ENCODE measurements around the gene SEL1L.
A peak's percentile ranks its signal among the peaks of the same experiment; 100 is the strongest.
"Not testable (repeated sequence)": the region's sequence is repeated elsewhere in the genome, so short reads cannot be mapped to it uniquely, and the experiment has no call there.

The SEL1L gene

GRCh38 chr14:81533536-81534343 lies at the start of gene SEL1L:
TSS of gene SEL1L (minus strand) at chr14:81533853. CDS start at chr14:81533744, 109 bp downstream.
- DNase-seq (ENCODE audit: low spot score), result peak; percentile 99

- DNase-seq (ENCODE audit: low spot score), result no peak
Observed at GRCh38 chr14:81582420-81582819, 48.8 kb upstream of the SEL1L start.

GRCh38 chr14:81579115-81579514 lies 45.5 kb upstream of the SEL1L start:
- no peak for DNase-seq (ENCODE audit: low spot score)

- no peak for DNase-seq (ENCODE audit: low spot score)
Observed at GRCh38 chr14:81571437-81571836, 37.8 kb upstream of the SEL1L start.

GRCh38 chr14:81567302-81567701 lies 33.6 kb upstream of the SEL1L start:
- DNase-seq (ENCODE audit: low spot score), result no peak

- no peak for DNase-seq (ENCODE audit: low spot score)
Observed at GRCh38 chr14:81565441-81566290, 32.0 kb upstream of the SEL1L start.

GRCh38 chr14:81562818-81563217 lies 29.2 kb upstream of the SEL1L start:
- no peak for DNase-seq (ENCODE audit: low spot score)

GRCh38 chr14:81561084-81561775 lies 27.6 kb upstream of the SEL1L start:
- no peak for DNase-seq (ENCODE audit: low spot score)

GRCh38 chr14:81559385-81559784 lies 25.7 kb upstream of the SEL1L start:
- DNase-seq (ENCODE audit: low spot score), result no peak

GRCh38 chr14:81557146-81557545 lies 23.5 kb upstream of the SEL1L start:
- no peak for DNase-seq (ENCODE audit: low spot score)

GRCh38 chr14:81555684-81556083 lies 22.0 kb upstream of the SEL1L start:
- DNase-seq (ENCODE audit: low spot score), result no peak

- DNase-seq (ENCODE audit: low spot score), result no peak
Observed at GRCh38 chr14:81555051-81555450, 21.4 kb upstream of the SEL1L start.

GRCh38 chr14:81551471-81551870 lies 17.8 kb upstream of the SEL1L start:
- no peak for DNase-seq (ENCODE audit: low spot score)

- DNase-seq (ENCODE audit: low spot score), result no peak
Observed at GRCh38 chr14:81550001-81550637, 16.5 kb upstream of the SEL1L start.

GRCh38 chr14:81541206-81541605 lies 7.6 kb upstream of the SEL1L start:
- DNase-seq (ENCODE audit: low spot score), result not testable (repeated sequence)

GRCh38 chr14:81537193-81537592 lies 3.5 kb upstream of the SEL1L start:
- no peak for DNase-seq (ENCODE audit: low spot score)

- no peak for DNase-seq (ENCODE audit: low spot score)
Observed at GRCh38 chr14:81536241-81536771, 2.7 kb upstream of the SEL1L start.

GRCh38 chr14:81535396-81536164 lies 1.9 kb upstream of the SEL1L start:
- DNase-seq (ENCODE audit: low spot score), result no peak

GRCh38 chr14:81534510-81535074 lies 939 bp upstream of the SEL1L start:
- no peak for DNase-seq (ENCODE audit: low spot score)

- no peak for DNase-seq (ENCODE audit: low spot score)
Observed at GRCh38 chr14:81533212-81533535, 479 bp downstream of the SEL1L start.

- DNase-seq (ENCODE audit: low spot score), result peak; percentile 63
Observed at GRCh38 chr14:81529391-81529790, 4.3 kb downstream of the SEL1L start.
